Activated CD8-positive, alpha-beta memory T cell treated with anti-CD3 and anti-CD28 coated beads, Interleukin-2, amount 10 ng/mL, durations not matched to agents 7 days and 5 days (primary cell): ENCODE data around the gene SNTB2. TPM values are rescaled to one million over a fixed set of nuclear protein-coding genes. Genes with fewer than 3 reads are reported as not detected.
"Not testable (repeated sequence)": the region's sequence is repeated elsewhere in the genome, so short reads cannot be mapped to it uniquely, and the experiment has no call there.

Source experiments
- ATAC-seq: fragments of 150-1000 bp; cut with Tn5 transposase; one replicate; pipeline ENCODE4 v1.10.0; 2021; ENCODE audit warnings: moderate library complexity
- CTCF ChIA-PET: fragments of 350-600 bp; sonication (Branson Sonifier 250); formaldehyde crosslinking; loops from one replicate; lab custom pipeline; 2021; ENCODE audit warnings: antibody characterized with exemption; lab: Charles Lee
- DNase-seq: peaks from one replicate; pipeline ENCODE4 v3.0.0-alpha.2; 2020
- H3K27ac Mint-ChIP-seq: one replicate; pipeline ENCODE4 v1.8.0; 2021; ENCODE audit warnings: mild to moderate bottlenecking, mixed read lengths
- H3K27me3 Mint-ChIP-seq: one replicate; pipeline ENCODE4 v1.8.0; 2021; ENCODE audit warnings: mixed read lengths
- H3K36me3 Mint-ChIP-seq: one replicate; pipeline ENCODE4 v1.8.0; 2021; ENCODE audit warnings: mild to moderate bottlenecking, mixed read lengths
- H3K4me1 Mint-ChIP-seq: one replicate; pipeline ENCODE4 v1.8.0; 2021; ENCODE audit warnings: mixed read lengths
- H3K4me3 Mint-ChIP-seq: one replicate; pipeline ENCODE4 v1.8.0; 2021; ENCODE audit warnings: mild to moderate bottlenecking, moderate library complexity, mixed read lengths
- H3K9me3 Mint-ChIP-seq: one replicate; pipeline ENCODE4 v1.8.0; 2022; ENCODE audit warnings: low read depth, mixed read lengths
- total RNA-seq, 2 experiments: library from RNA; stranded (reverse); gene quantifications; one replicate each; pipeline ENCODE4 v1.2.3, GENCODE V29; 2021

SNTB2 gene
- total RNA-seq, result 10 to 100 TPM; 21.5 to 30.6 TPM

DNA sequence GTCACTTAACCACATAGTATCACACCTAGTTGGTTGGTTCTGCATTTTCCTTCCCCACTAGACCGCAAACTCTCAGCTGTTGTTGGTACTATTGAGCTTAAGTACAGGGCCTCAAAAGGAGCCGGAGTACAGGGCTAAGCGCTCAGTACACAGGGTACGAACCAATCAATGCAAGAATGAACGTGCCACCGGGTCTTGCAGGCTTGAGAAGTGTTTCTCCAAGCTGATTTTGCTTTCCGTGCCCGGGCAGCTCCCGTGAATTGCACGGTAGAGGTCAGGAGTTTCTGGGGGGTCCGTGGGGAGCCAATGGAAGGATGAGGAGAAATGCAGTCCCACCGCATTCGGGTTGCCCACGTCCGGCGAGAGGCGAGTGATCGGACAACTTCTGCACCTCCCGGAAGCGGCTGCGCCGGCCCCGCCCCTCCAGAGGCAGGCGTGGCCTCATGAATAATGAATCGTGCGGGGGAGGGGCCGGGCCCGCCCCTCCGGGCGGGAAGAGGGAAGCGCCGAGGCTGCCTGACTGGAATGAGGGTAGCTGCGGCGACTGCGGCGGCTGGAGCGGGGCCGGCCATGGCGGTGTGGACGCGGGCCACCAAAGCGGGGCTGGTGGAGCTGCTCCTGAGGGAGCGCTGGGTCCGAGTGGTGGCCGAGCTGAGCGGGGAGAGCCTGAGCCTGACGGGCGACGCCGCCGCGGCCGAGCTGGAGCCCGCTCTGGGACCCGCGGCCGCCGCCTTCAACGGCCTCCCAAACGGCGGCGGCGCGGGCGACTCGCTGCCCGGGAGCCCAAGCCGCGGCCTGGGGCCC is at the start of gene SNTB2:
TSS of gene SNTB2 (plus strand) at position 523 of the 804 bp plus-strand sequence. CDS start at position 526, 3 bp downstream.
- no peaks in the 10 kb centered on the region for H3K27me3 Mint-ChIP-seq
- H3K27ac Mint-ChIP-seq, result peak within 1 kb of the TSS; percentile 99
- H3K4me3 Mint-ChIP-seq, result peak within 1 kb of the TSS; percentile 91
- CTCF ChIA-PET, result interaction anchor here (1.1 to 4.6 kb wide), 5 partner anchors 20 to 54 kb away, joined by 3 to 18 read pairs (median 9); partner anchors contain the start of gene UTP4
- H3K4me1 Mint-ChIP-seq, result peaks cover 51% of the 10 kb centered on the region
- peak; percentile 92 for DNase-seq
- peaks cover 8% of the 10 kb centered on the region for H3K36me3 Mint-ChIP-seq
- peak; percentile 86 for ATAC-seq
- H3K9me3 Mint-ChIP-seq, result no peaks in the 10 kb centered on the region

DNA sequence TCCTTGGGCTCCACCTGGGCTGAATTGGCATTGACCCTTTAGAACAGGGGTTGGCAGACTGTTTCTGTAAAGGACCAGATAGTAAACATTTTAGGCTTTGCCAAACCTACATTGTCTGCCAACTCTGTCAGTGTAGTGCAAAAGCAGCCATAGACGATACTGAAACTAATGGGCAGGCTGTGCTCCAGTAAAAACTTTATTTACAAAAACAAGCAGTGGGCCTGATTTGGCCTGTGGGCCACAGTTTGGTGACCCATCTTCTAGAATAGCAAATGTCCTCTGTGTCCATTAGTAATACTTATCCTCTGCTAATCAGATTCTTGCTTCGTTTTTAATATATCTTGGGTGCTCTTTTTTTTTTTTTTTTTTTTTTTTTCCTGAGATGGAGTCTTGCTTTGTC is 48.4 kb upstream of the SNTB2 start:
- H3K27me3 Mint-ChIP-seq, result no peaks in the 10 kb centered on the region
- CTCF ChIA-PET, result interaction anchor here (0.7 to 1.4 kb wide), 2 partner anchors 12 to 309 kb away, joined by 4 read pairs; no protein-coding TSS in a partner anchor
- ATAC-seq (no peak), DNase-seq (no peak)
- no peaks in the 10 kb centered on the region for H3K9me3 Mint-ChIP-seq
- peaks cover 51% of the 10 kb centered on the region for H3K36me3 Mint-ChIP-seq
- no peak overlapping the region for H3K4me3 Mint-ChIP-seq
- peaks cover 24% of the 10 kb centered on the region for H3K4me1 Mint-ChIP-seq
- H3K27ac Mint-ChIP-seq, result no peak overlapping the region

DNA sequence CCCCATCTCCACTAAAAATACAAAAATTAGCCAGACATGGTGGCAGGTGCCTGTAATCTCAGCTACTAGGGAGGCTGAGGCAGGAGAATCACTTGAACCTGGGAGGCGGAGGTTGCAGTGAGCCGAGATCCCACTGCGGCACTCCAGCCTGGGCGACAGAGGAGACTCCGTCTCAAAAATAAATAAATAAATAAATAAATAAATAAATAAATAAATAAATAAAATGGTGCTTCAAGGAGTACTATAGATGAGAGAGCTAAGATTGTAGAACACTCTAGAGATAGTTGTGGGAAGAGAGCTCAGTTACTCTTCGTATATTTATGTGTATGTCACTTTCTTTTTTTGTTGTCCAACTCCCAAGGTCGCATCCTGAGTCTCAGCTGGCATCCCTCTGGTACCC is 47.5 kb upstream of the SNTB2 start:
- CTCF ChIA-PET, result interaction anchor here (0.7 to 1.3 kb wide), 2 partner anchors 11 to 309 kb away, joined by 4 to 5 read pairs; no protein-coding TSS in a partner anchor
- peaks cover 16% of the 10 kb centered on the region for H3K4me1 Mint-ChIP-seq
- not testable (repeated sequence) for ATAC-seq, DNase-seq, H3K27ac Mint-ChIP-seq, H3K4me3 Mint-ChIP-seq, H3K27me3 Mint-ChIP-seq, H3K9me3 Mint-ChIP-seq
- H3K36me3 Mint-ChIP-seq, result peaks cover 49% of the 10 kb centered on the region

DNA sequence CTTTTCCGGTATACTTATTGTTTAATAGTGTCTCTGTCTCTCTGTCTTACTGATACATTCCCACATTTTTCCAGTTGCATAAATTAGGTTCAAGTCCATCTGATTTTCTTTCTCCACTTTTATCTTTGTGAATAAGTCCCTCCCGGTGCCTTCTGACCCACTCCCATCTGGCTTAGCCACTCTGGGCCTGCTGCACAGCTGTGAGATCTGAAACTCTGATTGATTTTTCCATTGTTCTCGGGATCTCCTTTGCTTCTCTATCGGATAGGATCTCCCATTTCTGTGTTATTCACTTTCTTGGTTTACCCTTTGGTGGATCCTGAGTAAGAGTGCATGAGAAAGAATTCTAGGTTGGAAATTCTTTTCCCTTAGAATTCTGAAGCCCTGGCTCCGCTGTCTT is 46.0 kb upstream of the SNTB2 start:
- DNase-seq, result no peak
- no peaks in the 10 kb centered on the region for H3K27me3 Mint-ChIP-seq
- H3K36me3 Mint-ChIP-seq, result peaks cover 51% of the 10 kb centered on the region
- CTCF ChIA-PET, result interaction anchor here (1.2 kb wide), 1 partner anchor 154 kb away, joined by 3 read pairs; no protein-coding TSS in a partner anchor
- H3K4me3 Mint-ChIP-seq, result no peak overlapping the region
- no peak overlapping the region for H3K27ac Mint-ChIP-seq
- no peak for ATAC-seq
- H3K9me3 Mint-ChIP-seq, result no peaks in the 10 kb centered on the region
- peaks cover 9% of the 10 kb centered on the region for H3K4me1 Mint-ChIP-seq

DNA sequence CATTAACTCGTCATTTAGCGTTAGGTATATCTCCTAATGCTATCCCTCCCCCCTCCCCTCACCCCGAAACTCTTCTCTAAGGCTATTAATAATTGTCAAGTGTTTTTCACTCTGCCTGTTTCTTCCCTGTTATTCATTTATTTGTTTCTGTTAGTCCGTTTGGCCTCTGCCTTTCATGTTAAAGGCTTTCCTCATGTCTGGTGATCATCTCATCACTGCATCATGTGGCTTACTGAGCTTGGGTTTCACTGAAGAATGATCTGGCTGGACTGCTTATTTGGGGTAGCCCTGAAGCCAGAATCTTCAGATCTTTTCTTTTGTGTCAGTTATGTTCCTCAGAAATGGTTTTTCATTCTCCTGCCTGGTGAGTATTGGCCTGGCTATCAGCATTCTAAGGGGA is 45.0 kb upstream of the SNTB2 start:
- H3K36me3 Mint-ChIP-seq, result peaks cover 51% of the 10 kb centered on the region
- CTCF ChIA-PET, result no interaction called here

DNA sequence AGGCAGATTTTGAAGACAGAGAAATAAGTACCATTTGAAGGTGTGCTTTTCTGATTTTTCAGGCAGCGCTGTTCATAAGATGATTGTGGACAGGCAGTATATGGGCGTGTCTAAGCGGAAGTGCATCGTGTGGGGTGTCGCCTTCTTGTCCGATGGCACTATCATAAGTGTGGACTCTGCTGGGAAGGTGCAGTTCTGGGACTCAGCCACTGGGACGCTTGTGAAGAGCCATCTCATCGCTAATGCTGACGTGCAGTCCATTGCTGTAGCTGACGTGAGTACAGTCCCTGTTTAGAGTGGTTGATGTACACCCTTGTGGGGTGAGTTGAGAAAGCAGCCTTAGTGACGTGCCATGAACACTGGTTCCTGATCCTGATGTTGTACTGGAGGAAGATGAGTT is 43.8 kb upstream of the SNTB2 start:
- H3K4me3 Mint-ChIP-seq, result no peak overlapping the region
- H3K9me3 Mint-ChIP-seq, result no peaks in the 10 kb centered on the region
- no peaks in the 10 kb centered on the region for H3K4me1 Mint-ChIP-seq
- DNase-seq (no peak), ATAC-seq (no peak)
- H3K36me3 Mint-ChIP-seq, result peaks cover 49% of the 10 kb centered on the region
- H3K27ac Mint-ChIP-seq, result no peak overlapping the region
- CTCF ChIA-PET, result no interaction called here
- no peaks in the 10 kb centered on the region for H3K27me3 Mint-ChIP-seq

More for the DNA sequence above, 45.0 kb upstream of the SNTB2 start:
- Mint-ChIP-seq H3K27me3 (no peaks in the 10 kb centered on the region), H3K4me1 (peaks cover 5% of the 10 kb centered on the region), H3K4me3 (no peak overlapping the region), H3K9me3 (no peaks in the 10 kb centered on the region), H3K27ac (no peak overlapping the region)
- DNase-seq (no peak), ATAC-seq (no peak)

DNA sequence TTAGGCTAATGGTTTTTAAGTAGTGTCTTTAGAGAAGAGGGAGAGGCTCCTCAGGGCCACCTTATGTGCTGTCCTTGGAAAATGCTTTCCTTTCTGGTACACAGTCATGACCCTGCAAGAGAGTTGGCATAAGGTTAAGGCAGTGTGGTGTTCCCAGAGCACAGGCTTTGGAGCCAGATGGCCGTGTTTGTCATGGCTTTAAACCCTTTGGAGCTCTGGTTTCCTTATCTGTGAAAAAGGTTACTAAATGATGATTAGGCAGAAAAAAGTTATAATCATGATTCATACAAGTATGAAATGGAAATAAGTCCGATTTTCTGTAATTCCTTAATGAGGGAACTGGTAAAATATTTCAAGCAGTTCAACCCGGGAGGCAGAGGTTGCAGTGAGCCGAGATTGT is 41.3 kb upstream of the SNTB2 start:
- CTCF ChIA-PET, result interaction anchor here (7.5 kb wide), 1 partner anchor 141 kb away, joined by 93 read pairs; no protein-coding TSS in a partner anchor
- no peaks in the 10 kb centered on the region for H3K27me3 Mint-ChIP-seq
- no peaks in the 10 kb centered on the region for H3K9me3 Mint-ChIP-seq
- peaks cover 41% of the 10 kb centered on the region for H3K36me3 Mint-ChIP-seq
- DNase-seq (no peak), ATAC-seq (no peak)
- H3K4me1 Mint-ChIP-seq, result peaks cover 2% of the 10 kb centered on the region
- no peak overlapping the region for H3K4me3 Mint-ChIP-seq
- H3K27ac Mint-ChIP-seq, result no peak overlapping the region

DNA sequence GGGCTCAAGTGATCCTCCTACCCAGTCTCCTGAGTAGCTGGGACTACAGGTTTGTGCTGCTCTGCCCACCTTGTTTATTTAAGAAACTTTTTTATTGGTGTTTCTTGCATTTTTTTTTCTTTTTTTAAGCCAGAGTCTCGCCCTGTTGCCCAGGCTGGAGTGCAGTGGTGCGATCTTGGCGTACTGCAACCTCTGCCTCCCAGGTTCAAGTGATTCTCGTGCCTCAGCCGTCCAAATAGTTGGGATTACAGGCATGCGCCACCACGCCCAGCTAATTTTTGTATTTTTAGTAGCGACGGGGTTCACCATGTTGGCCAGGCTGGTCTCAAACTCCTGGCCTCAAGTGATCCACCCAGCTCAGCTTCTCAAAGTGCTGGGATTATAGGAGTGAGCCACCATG is 37.3 kb upstream of the SNTB2 start:
- not testable (repeated sequence) for H3K4me3 Mint-ChIP-seq, H3K4me1 Mint-ChIP-seq, H3K9me3 Mint-ChIP-seq, H3K27me3 Mint-ChIP-seq, DNase-seq, H3K27ac Mint-ChIP-seq, ATAC-seq
- CTCF ChIA-PET, result interaction anchor here (1.0 to 7.5 kb wide), 16 partner anchors 10 to 165 kb away, joined by 3 to 93 read pairs (median 5); partner anchors contain the start of genes CHTF8 and UTP4
- H3K36me3 Mint-ChIP-seq, result peaks cover 39% of the 10 kb centered on the region

DNA sequence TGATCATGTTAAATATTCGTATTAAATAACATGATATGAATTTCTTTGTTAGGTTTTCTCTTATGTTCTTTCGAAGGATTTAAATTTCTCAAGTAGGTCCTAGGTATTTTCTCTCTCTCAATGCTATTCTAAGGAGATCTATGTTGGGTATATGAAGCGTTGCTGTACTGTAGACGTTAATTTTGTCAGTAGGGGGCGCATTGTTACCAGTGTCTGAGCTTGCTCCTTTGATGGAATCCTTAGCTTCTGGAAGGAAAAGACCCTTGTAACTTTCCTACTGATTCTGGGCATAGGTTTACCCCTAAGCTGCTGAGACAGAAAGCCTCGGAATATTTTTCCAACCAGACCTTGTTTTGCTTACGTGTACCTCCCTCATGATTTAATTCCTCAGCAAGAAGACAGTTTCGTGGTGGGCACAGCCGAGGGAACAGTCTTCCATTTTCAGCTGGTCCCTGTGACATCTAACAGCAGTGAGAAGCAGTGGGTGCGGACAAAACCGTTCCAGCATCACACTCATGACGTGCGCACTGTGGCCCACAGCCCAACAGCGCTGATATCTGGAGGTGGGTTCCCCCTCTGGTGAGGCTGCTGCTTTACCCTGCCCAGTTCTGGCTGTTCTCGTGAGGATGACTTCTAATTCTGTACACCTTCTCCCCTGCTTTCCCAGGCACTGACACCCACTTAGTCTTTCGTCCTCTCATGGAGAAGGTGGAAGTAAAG is 36.7 kb upstream of the SNTB2 start:
- peaks cover 40% of the 10 kb centered on the region for H3K36me3 Mint-ChIP-seq
- ATAC-seq (peak; percentile 85), DNase-seq (peak; percentile 53)
- CTCF ChIA-PET, result interaction anchor here (0.5 to 7.5 kb wide), 21 partner anchors 10 to 178 kb away, joined by 3 to 93 read pairs (median 5); partner anchors contain the start of genes CHTF8 and UTP4
- no peaks in the 10 kb centered on the region for H3K9me3 Mint-ChIP-seq
- no peaks in the 10 kb centered on the region for H3K27me3 Mint-ChIP-seq
- H3K4me3 Mint-ChIP-seq, result no peak overlapping the region
- H3K27ac Mint-ChIP-seq, result no peak overlapping the region
- peaks cover 2% of the 10 kb centered on the region for H3K4me1 Mint-ChIP-seq

- no peaks in the 10 kb centered on the region for H3K9me3 Mint-ChIP-seq
- H3K36me3 Mint-ChIP-seq, result peaks cover 57% of the 10 kb centered on the region
- no peaks in the 10 kb centered on the region for H3K4me1 Mint-ChIP-seq
- H3K4me3 Mint-ChIP-seq, result no peak overlapping the region
- DNase-seq, result no peak
- CTCF ChIA-PET, result interaction anchor here (1.2 to 1.7 kb wide), 2 partner anchors 33 to 129 kb away, joined by 3 to 4 read pairs; no protein-coding TSS in a partner anchor
- ATAC-seq, result no peak
- H3K27me3 Mint-ChIP-seq, result no peaks in the 10 kb centered on the region
- H3K27ac Mint-ChIP-seq, result peak overlapping the region; percentile 9
Observed at GRCh38 chr16:69157196-69157595, 29.8 kb upstream of the SNTB2 start.

DNA sequence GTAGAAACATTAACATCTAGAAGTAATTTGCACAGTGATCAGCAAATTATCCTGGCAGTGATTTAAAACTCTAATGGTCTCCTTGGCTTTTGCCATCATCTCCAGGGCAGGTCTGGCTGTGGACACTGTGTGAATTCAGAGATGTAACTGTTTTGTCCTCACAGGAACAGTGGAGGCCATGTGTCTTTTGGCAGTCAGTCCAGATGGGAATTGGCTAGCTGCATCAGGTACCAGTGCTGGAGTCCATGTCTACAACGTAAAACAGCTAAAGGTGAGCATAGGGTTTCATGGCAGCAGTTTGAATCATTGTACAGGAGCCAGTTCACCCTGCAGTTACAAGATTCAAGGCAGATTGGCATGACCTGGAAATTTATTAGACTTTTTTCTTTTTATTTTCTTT is 26.8 kb upstream of the SNTB2 start:
- DNase-seq (no peak), ATAC-seq (no peak)
- H3K27ac Mint-ChIP-seq, result peak overlapping the region; percentile 46
- no peak overlapping the region for H3K4me3 Mint-ChIP-seq
- no peaks in the 10 kb centered on the region for H3K9me3 Mint-ChIP-seq
- H3K27me3 Mint-ChIP-seq, result no peaks in the 10 kb centered on the region
- H3K36me3 Mint-ChIP-seq, result peaks cover 58% of the 10 kb centered on the region
- CTCF ChIA-PET, result interaction anchor here (1.2 kb wide), 1 partner anchor 126 kb away, joined by 4 read pairs; no protein-coding TSS in a partner anchor
- H3K4me1 Mint-ChIP-seq, result peaks cover 3% of the 10 kb centered on the region

DNA sequence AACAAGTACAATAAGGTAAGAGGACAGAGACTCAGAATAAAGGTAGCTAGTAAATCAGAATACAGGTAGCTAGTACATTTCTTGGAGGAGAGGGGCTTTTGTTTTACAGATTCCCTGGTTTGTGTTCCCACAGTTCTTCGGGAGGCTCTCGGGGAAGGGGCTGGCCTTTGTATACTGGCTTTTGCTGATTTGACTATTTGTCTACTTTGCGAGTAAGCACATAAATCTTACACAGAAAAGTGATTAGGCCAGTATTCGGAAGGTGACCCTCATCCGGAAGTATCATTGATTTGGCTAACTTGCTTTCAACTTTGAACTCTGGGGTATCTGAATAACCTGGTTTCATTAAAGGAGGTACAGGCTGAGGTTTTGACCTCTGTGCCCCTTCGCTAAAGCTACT is 21.4 kb upstream of the SNTB2 start:
- H3K36me3 Mint-ChIP-seq, result peaks cover 57% of the 10 kb centered on the region
- H3K27me3 Mint-ChIP-seq, result no peaks in the 10 kb centered on the region
- H3K4me1 Mint-ChIP-seq, result peaks cover 31% of the 10 kb centered on the region
- ATAC-seq (no peak), DNase-seq (no peak)
- H3K9me3 Mint-ChIP-seq, result no peaks in the 10 kb centered on the region
- H3K27ac Mint-ChIP-seq, result peak overlapping the region; percentile 77
- H3K4me3 Mint-ChIP-seq, result no peak overlapping the region
- CTCF ChIA-PET, result interaction anchor here (1.1 to 5.8 kb wide), 7 partner anchors 11 to 123 kb away, joined by 3 to 22 read pairs (median 5); partner anchors contain the start of gene SNTB2
